Fibroblast of skin of scalp (primary cell): ENCODE data around the gene FXYD3.

Experiments
- DNase-seq: peaks from one replicate; pipeline ENCODE4 v3.0.0-alpha.2; 2013

FXYD3 gene

GRCh38 chr19:35164418-35164817 lies 48.8 kb downstream of the FXYD3 start:
- DNase-seq: no peak

- no peak for DNase-seq
These were observed 49.8 kb downstream of the FXYD3 start for GRCh38 chr19:35165200-35166058.

GRCh38 chr19:35166100-35167063 lies 50.8 kb downstream of the FXYD3 start:
- DNase-seq: no peak

GRCh38 chr19:35167251-35168119 lies 51.9 kb downstream of the FXYD3 start:
- DNase-seq: no peak

- DNase-seq: no peak
These were observed 52.6 kb downstream of the FXYD3 start for GRCh38 chr19:35168196-35168595.

- no peak for DNase-seq
These were observed 53.8 kb downstream of the FXYD3 start for GRCh38 chr19:35169221-35169995.

- no peak for DNase-seq
These were observed 54.9 kb downstream of the FXYD3 start for GRCh38 chr19:35170359-35171061.

GRCh38 chr19:35171730-35172129 lies 56.1 kb downstream of the FXYD3 start:
- DNase-seq: no peak
